Measurements from ENCODE around the gene MIA3. TPM values are rescaled to one million over a fixed set of nuclear protein-coding genes. Genes with fewer than 3 reads are reported as not detected.
A peak's percentile ranks its signal among the peaks of the same experiment; 100 is the strongest.

Gene MIA3
- total RNA-seq, 2 donors from 2014 or later: 64.3 to 74.9 TPM

- Histone ChIP-seq H3K27me3 (replicated peaks; ENCODE audit: insufficient read depth) (no peaks in the 10 kb centered on the region), H3K27ac (peak overlapping the region; percentile 85 to 86), H3K9me3 (no peaks in the 10 kb centered on the region), H3K4me3 (peak overlapping the region; percentile 61 to 78), H3K36me3 (no peaks in the 10 kb centered on the region), H3K4me1 (replicated peaks) (peaks cover 2% of the 10 kb centered on the region)
- TF ChIP-seq POLR2AphosphoS5 (IDR thresholded peaks at IDR 0.05) (no peak), POLR2A (IDR thresholded peaks at IDR 0.05) (no peak), CTCF (IDR thresholded peaks at IDR 0.05) (no peak)
- intact Hi-C loops (cut with DNase I): loop anchor here (1.0 to 10.0 kb wide), 2 partner anchors 68 to 900 kb away; partner anchors contain the start of genes AIDA, BROX and DUSP10
- DNase-seq (ENCODE audit: low spot score): no peak
- WGBS: under 1% methylated on average over 5 of the region's 5 CpGs
These were observed 26.7 kb downstream of the MIA3 start for GRCh38 chr1:222644636-222644980.

- WGBS: 100% methylated on average over 1 of the region's 1 CpG
- Histone ChIP-seq H3K4me3 (no peak overlapping the region), H3K27me3 (replicated peaks; ENCODE audit: insufficient read depth) (no peaks in the 10 kb centered on the region), H3K27ac (no peak overlapping the region), H3K9me3 (no peaks in the 10 kb centered on the region), H3K4me1 (replicated peaks) (no peaks in the 10 kb centered on the region), H3K36me3 (peaks cover 6 to 7% of the 10 kb centered on the region in 2 donors)
- TF ChIP-seq POLR2AphosphoS5 (IDR thresholded peaks at IDR 0.05): no peak
- TF ChIP-seq CTCF (IDR thresholded peaks at IDR 0.05): no peak
- TF ChIP-seq POLR2A (IDR thresholded peaks at IDR 0.05): no peak
- intact Hi-C loops (cut with DNase I): no loop called here
- no peak for DNase-seq (ENCODE audit: low spot score)
These were observed 34.8 kb downstream of the MIA3 start for GRCh38 chr1:222652676-222653075.

GRCh38 chr1:222653178-222653827, 35.4 kb downstream of the MIA3 start:
- no peak overlapping the region for H3K4me3 ChIP-seq

GRCh38 chr1:222654849-222655248, 37.0 kb downstream of the MIA3 start:
- intact Hi-C loops (cut with DNase I): no loop called here
- no peak for DNase-seq (ENCODE audit: low spot score)
- Histone ChIP-seq H3K9me3 (no peaks in the 10 kb centered on the region), H3K4me3 (no peak overlapping the region), H3K27ac (no peak overlapping the region), H3K27me3 (replicated peaks; ENCODE audit: insufficient read depth) (no peaks in the 10 kb centered on the region), H3K4me1 (replicated peaks) (no peaks in the 10 kb centered on the region), H3K36me3 (peaks cover 7% of the 10 kb centered on the region in 2 donors)
- TF ChIP-seq CTCF (IDR thresholded peaks at IDR 0.05) (no peak), POLR2AphosphoS5 (IDR thresholded peaks at IDR 0.05) (no peak), POLR2A (IDR thresholded peaks at IDR 0.05) (no peak)
- 65% methylated on average over 5 of the region's 5 CpGs for WGBS

More at GRCh38 chr1:222653178-222653827, 35.4 kb downstream of the MIA3 start:
- TF ChIP-seq POLR2AphosphoS5 (IDR thresholded peaks at IDR 0.05) (no peak), POLR2A (IDR thresholded peaks at IDR 0.05) (no peak), CTCF (IDR thresholded peaks at IDR 0.05) (no peak)
- Histone ChIP-seq H3K4me1 (replicated peaks) (no peaks in the 10 kb centered on the region), H3K27ac (no peak overlapping the region), H3K9me3 (no peaks in the 10 kb centered on the region), H3K36me3 (peaks cover 6 to 7% of the 10 kb centered on the region in 2 donors), H3K27me3 (replicated peaks; ENCODE audit: insufficient read depth) (no peaks in the 10 kb centered on the region)
- 78% methylated on average over 2 of the region's 2 CpGs for WGBS
- no peak for DNase-seq (ENCODE audit: low spot score)
- intact Hi-C loops (cut with DNase I): no loop called here

All from prostate gland (tissue), 2 donors.